ENCODE data around the gene CXCR4.

The CXCR4 gene

GRCh38 chr2:136068581-136069227, 49.2 kb downstream of the CXCR4 start:
- TF ChIP-seq FOXK2 (IDR thresholded peaks at IDR 0.05) (no peak), FOXA1 (IDR thresholded peaks at IDR 0.05) (no peak)
- ChIA-PET CTCF (no interaction called here), POLR2A (no interaction called here)
- DNase-seq (ENCODE audit: extremely low spot score), result no peak

GRCh38 chr2:136067897-136068580, 49.9 kb downstream of the CXCR4 start:
- TF ChIP-seq FOXK2 (IDR thresholded peaks at IDR 0.05) (no peak), NFRKB (IDR thresholded peaks at IDR 0.05) (no peak), TARDBP (IDR thresholded peaks at IDR 0.05) (no peak), ZNF384 (IDR thresholded peaks at IDR 0.05) (no peak), FOXM1 (IDR thresholded peaks at IDR 0.05; ENCODE audit: borderline replicate concordance) (no peak), L3MBTL2 (conservative IDR thresholded peaks at IDR 0.05) (no peak), FOXA1 (IDR thresholded peaks at IDR 0.05) (no peak), LEF1 (IDR thresholded peaks at IDR 0.05; ENCODE audit: borderline replicate concordance) (no peak), HDGF (IDR thresholded peaks at IDR 0.05; ENCODE audit: borderline replicate concordance) (no peak), CTBP1 (IDR thresholded peaks at IDR 0.05; ENCODE audit: borderline replicate concordance) (no peak), SUZ12 (IDR thresholded peaks at IDR 0.05) (no peak), ARNT (IDR thresholded peaks at IDR 0.05) (no peak), SP1 (IDR thresholded peaks at IDR 0.05) (no peak), ELF4 (IDR thresholded peaks at IDR 0.05) (no peak), BHLHE40 (IDR thresholded peaks at IDR 0.05; ENCODE audit: borderline replicate concordance) (no peak), PKNOX1 (IDR thresholded peaks at IDR 0.05) (no peak)
- CTCF ChIA-PET, result no interaction called here
- POLR2A ChIA-PET, result no interaction called here
- DNase-seq (ENCODE audit: extremely low spot score), result no peak

GRCh38 chr2:136067459-136067858, 50.5 kb downstream of the CXCR4 start:
- ChIA-PET CTCF (no interaction called here), POLR2A (no interaction called here)

GRCh38 chr2:136065907-136066306, 52.0 kb downstream of the CXCR4 start:
- POLR2A ChIA-PET, result no interaction called here
- CTCF ChIA-PET, result no interaction called here
- DNase-seq (ENCODE audit: extremely low spot score), result no peak
- TF ChIP-seq LEF1 (IDR thresholded peaks at IDR 0.05; ENCODE audit: borderline replicate concordance) (no peak), PKNOX1 (IDR thresholded peaks at IDR 0.05) (no peak), HDGF (IDR thresholded peaks at IDR 0.05; ENCODE audit: borderline replicate concordance) (no peak), FOXM1 (IDR thresholded peaks at IDR 0.05; ENCODE audit: borderline replicate concordance) (no peak)

More at GRCh38 chr2:136067459-136067858, 50.5 kb downstream of the CXCR4 start:
- no peak for DNase-seq (ENCODE audit: extremely low spot score)
- TF ChIP-seq LEF1 (IDR thresholded peaks at IDR 0.05; ENCODE audit: borderline replicate concordance) (no peak), BHLHE40 (IDR thresholded peaks at IDR 0.05; ENCODE audit: borderline replicate concordance) (no peak), FOXA1 (IDR thresholded peaks at IDR 0.05) (no peak), ARNT (IDR thresholded peaks at IDR 0.05) (no peak), ELF4 (IDR thresholded peaks at IDR 0.05) (no peak), TARDBP (IDR thresholded peaks at IDR 0.05) (no peak), NFRKB (IDR thresholded peaks at IDR 0.05) (no peak), SUZ12 (IDR thresholded peaks at IDR 0.05) (no peak), SP1 (IDR thresholded peaks at IDR 0.05) (no peak), CTBP1 (IDR thresholded peaks at IDR 0.05; ENCODE audit: borderline replicate concordance) (no peak), ZNF384 (IDR thresholded peaks at IDR 0.05) (no peak), FOXM1 (IDR thresholded peaks at IDR 0.05; ENCODE audit: borderline replicate concordance) (no peak), L3MBTL2 (conservative IDR thresholded peaks at IDR 0.05) (no peak), FOXK2 (IDR thresholded peaks at IDR 0.05) (no peak), PKNOX1 (IDR thresholded peaks at IDR 0.05) (no peak), HDGF (IDR thresholded peaks at IDR 0.05; ENCODE audit: borderline replicate concordance) (no peak)

GRCh38 chr2:136065384-136065783, 52.6 kb downstream of the CXCR4 start:
- ChIA-PET CTCF (no interaction called here), POLR2A (no interaction called here)

More at GRCh38 chr2:136065384-136065783, 52.6 kb downstream of the CXCR4 start:
- TF ChIP-seq ZNF384 (IDR thresholded peaks at IDR 0.05), result no peak
- no peak for TF ChIP-seq HDGF (IDR thresholded peaks at IDR 0.05; ENCODE audit: borderline replicate concordance)
- TF ChIP-seq L3MBTL2 (conservative IDR thresholded peaks at IDR 0.05), result no peak
- TF ChIP-seq SP1 (IDR thresholded peaks at IDR 0.05), result no peak
- no peak for TF ChIP-seq CTBP1 (IDR thresholded peaks at IDR 0.05; ENCODE audit: borderline replicate concordance)
- TF ChIP-seq NFRKB (IDR thresholded peaks at IDR 0.05), result no peak
- TF ChIP-seq FOXA1 (IDR thresholded peaks at IDR 0.05), result no peak
- no peak for TF ChIP-seq ELF4 (IDR thresholded peaks at IDR 0.05)
- no peak for TF ChIP-seq SUZ12 (IDR thresholded peaks at IDR 0.05)
- TF ChIP-seq BHLHE40 (IDR thresholded peaks at IDR 0.05; ENCODE audit: borderline replicate concordance), result no peak
- no peak for TF ChIP-seq PKNOX1 (IDR thresholded peaks at IDR 0.05)
- no peak for TF ChIP-seq FOXK2 (IDR thresholded peaks at IDR 0.05)
- no peak for TF ChIP-seq ARNT (IDR thresholded peaks at IDR 0.05)
- DNase-seq (ENCODE audit: extremely low spot score), result no peak

All from HEK293T (cell line).